Endothelial cell of umbilical vein (primary cell): ENCODE measurements around the gene CELSR1. TPM values are rescaled to one million over a fixed set of nuclear protein-coding genes. Genes with fewer than 3 reads are reported as not detected.

ENCODE experiments used
- BruUV-seq: library from RNA; stranded (reverse); fragments of 400-500 nt; replicated peaks from 2 replicates; lab custom pipeline; 2021; lab: Mats Ljungman, UMichigan
- CTCF ChIA-PET: fragments of 300-600, 350-600 bp; sonication (Branson Sonifier 250); formaldehyde crosslinking; loops from one replicate; lab custom pipeline; 2021; ENCODE audit warnings: antibody characterized with exemption, inconsistent platforms; lab: Charles Lee
- POLR2A ChIA-PET: fragments of 300-600, 350-600 bp; sonication (Branson Sonifier 250); formaldehyde crosslinking; loops from one replicate; lab custom pipeline; 2021; ENCODE audit warnings: antibody characterized with exemption, inconsistent platforms; lab: Charles Lee
- DNase-seq: peaks from one replicate; pipeline ENCODE4 v3.0.0-alpha.2; 2011; ENCODE audit warnings: low read depth, low spot score
- FAIRE-seq: peaks from 2 replicates; lab custom pipeline; 2011; peaks lifted over from hg19 to GRCh38; lab: Jason Lieb, UNC
- H2AFZ ChIP-seq: 2 replicates; pipeline ENCODE4 v1.6.0; 2012; ENCODE audit warnings: low read depth, low read length, control low read depth, inconsistent platforms
- H3K27ac ChIP-seq: 2 replicates; pipeline ENCODE4 v1.5.1; 2011; ENCODE audit warnings: low read depth, mild to moderate bottlenecking, control low read depth, low read length, moderate library complexity; ENCODE audit not compliant: insufficient read depth
- H3K27me3 ChIP-seq, 2 experiments: 2 replicates each; pipeline versions ENCODE4 v1.6.0 to v1.6.1; 2011; ENCODE audit warnings: low read length in 2 of 2, mixed read lengths in 1 of 2; ENCODE audit not compliant: control insufficient read depth in 2 of 2, insufficient read depth in 2 of 2
- H3K36me3 ChIP-seq, 2 experiments: 2 replicates in 1 of 2; 3 replicates in 1 of 2; pipeline ENCODE4 v1.5.1; 2011; ENCODE audit warnings: low read length in 2 of 2, mild to moderate bottlenecking in 1 of 2, moderate library complexity in 1 of 2; ENCODE audit not compliant: control insufficient read depth in 2 of 2, insufficient read depth in 2 of 2; ENCODE audit errors: extremely low read depth in 1 of 2
- H3K4me1 ChIP-seq: 3 replicates; pipeline ENCODE4 v1.5.1; 2011; ENCODE audit warnings: mild to moderate bottlenecking, low read length; ENCODE audit not compliant: control insufficient read depth, insufficient read depth; ENCODE audit errors: extremely low read depth
- H3K4me2 ChIP-seq: 2 replicates; pipeline ENCODE4 v1.6.1; 2011; ENCODE audit warnings: low read length, control low read depth, mixed read lengths; ENCODE audit not compliant: insufficient read depth
- H3K4me3 ChIP-seq, 3 experiments: fragments of 200-600 bp in 1 of 3; sonication (generic), shearing (Covaris generic) in 1 of 3; replicated peaks in 1 of 3; 2 replicates each; pipeline ENCODE4 v1.5.1; 2011 to 2016; ENCODE audit warnings: control low read depth in 3 of 3, low read length in 3 of 3, mild to moderate bottlenecking in 2 of 3, inconsistent platforms in 1 of 3, low read depth in 1 of 3, moderate library complexity in 1 of 3; ENCODE audit not compliant: insufficient read depth in 1 of 3
- H3K79me2 ChIP-seq: 2 replicates; pipeline ENCODE4 v1.6.0; 2012; ENCODE audit warnings: low read length, inconsistent platforms; ENCODE audit not compliant: control insufficient read depth, insufficient read depth
- H3K9ac ChIP-seq: replicated peaks from 2 replicates; pipeline ENCODE3; 2011; ENCODE audit warnings: low read length, control low read depth; ENCODE audit not compliant: insufficient read depth; ENCODE audit errors: extremely low read depth
- H3K9me1 ChIP-seq: replicated peaks from 3 replicates; pipeline ENCODE4 v1.6.0; 2011; ENCODE audit warnings: mild to moderate bottlenecking, low read length; ENCODE audit not compliant: control insufficient read depth, insufficient read depth; ENCODE audit errors: extremely low read depth
- H3K9me3 ChIP-seq: replicated peaks from 2 replicates; pipeline ENCODE4 v1.5.1; 2012; ENCODE audit warnings: low read length, inconsistent platforms; ENCODE audit not compliant: control insufficient read depth, insufficient read depth
- H4K20me1 ChIP-seq: replicated peaks from 2 replicates; pipeline ENCODE3; 2011; ENCODE audit warnings: mild to moderate bottlenecking, low read length; ENCODE audit not compliant: control insufficient read depth, insufficient read depth; ENCODE audit errors: extremely low read depth
- EZH2 ChIP-seq: IDR thresholded peaks from 2 replicates; pipeline ENCODE4 v1.6.1; 2012; ENCODE audit warnings: borderline replicate concordance, low read depth, mild to moderate bottlenecking, moderate library complexity, low read length, inconsistent platforms; ENCODE audit not compliant: severe bottlenecking
- FOS ChIP-seq: IDR thresholded peaks from 2 replicates; pipeline ENCODE4 v1.6.1; 2011; ENCODE audit warnings: mild to moderate bottlenecking, low read length, moderate library complexity, borderline replicate concordance; ENCODE audit not compliant: insufficient read depth
- GATA2 ChIP-seq: IDR thresholded peaks from 2 replicates; pipeline ENCODE4 v1.7.0; 2011; ENCODE audit warnings: low read depth, mild to moderate bottlenecking, moderate library complexity, mixed read lengths, low read length; ENCODE audit not compliant: insufficient read length, insufficient read depth
- JUN ChIP-seq: IDR thresholded peaks from 2 replicates; pipeline ENCODE4 v1.6.1; 2011; ENCODE audit warnings: borderline replicate concordance, low read depth; ENCODE audit not compliant: insufficient read length, insufficient read depth
- MYC ChIP-seq: IDR thresholded peaks from one replicate; pipeline ENCODE4 v1.6.1; 2011; ENCODE audit warnings: mild to moderate bottlenecking, low read depth, low read length
- POLR2A ChIP-seq: IDR thresholded peaks from 2 replicates; pipeline ENCODE4 v1.6.1; 2012; ENCODE audit warnings: low read depth, mild to moderate bottlenecking, control low read depth, low read length
- POLR2AphosphoS5 ChIP-seq: IDR thresholded peaks from 2 replicates; pipeline ENCODE4 v1.6.1; 2012; ENCODE audit warnings: low read depth, mild to moderate bottlenecking, control low read depth, low read length, moderate library complexity; ENCODE audit not compliant: insufficient read depth
- dilution Hi-C: fragments of 300-500 bp; cut with MboI; formaldehyde crosslinking; loops from one replicate; pipeline ENCODE4 v1.15.0; 2019; ENCODE audit warnings: low sequenced_read_pairs; ENCODE audit not compliant: extremely low pct_ligation_motif_present
- intact Hi-C: fragments of 100-400 bp; cut with micrococcal nuclease; formaldehyde crosslinking; loops from one replicate; pipeline ENCODE4 v1.10.0; 2022
- polyA plus RNA-seq, 4 experiments: library from polyadenylated mRNA; depleted of rRNA in 3 of 4; stranded (reverse) in 3 of 4; unstranded in 1 of 4; fragments of >200 nt; gene quantifications; 2 replicates each; pipeline versions ENCODE4 v1.2.1 to v1.2.3, GENCODE V29; 2011 to 2012; ENCODE audit warnings: missing spikeins in 1 of 4
- total RNA-seq: library from RNA; stranded (reverse); gene quantifications from 2 replicates; pipeline ENCODE4 v1.2.3, GENCODE V29; 2021
- TF ChIP-seq, protein P1 (sequence below): IDR thresholded peaks from 2 replicates; pipeline ENCODE4 v1.6.1; 2011; ENCODE audit not compliant: insufficient read depth, insufficient read length
- TF ChIP-seq, protein P2 (sequence below), 2 donors: IDR thresholded peaks; 1 replicate in 1 of 2; 2 replicates in 1 of 2; pipeline ENCODE4 v1.5.1; 2011; ENCODE audit warnings: low read length in 2 of 2, mild to moderate bottlenecking in 2 of 2, moderate library complexity in 2 of 2, control low read depth in 1 of 2, inconsistent platforms in 1 of 2, low read depth in 1 of 2; ENCODE audit not compliant: insufficient read depth in 1 of 2; ENCODE audit errors: extremely low read depth in 1 of 2

The CELSR1 gene
- total and polyA plus RNA-seq, 2 donors (not counting 3 experiments of a cell fraction or from before 2014, with no cell fraction given), result 3.7 to 5.4 TPM

GRCh38 chr22:46549971-46550641 is 12.7 kb upstream of the CELSR1 start:
- POLR2A ChIA-PET, result no interaction called here
- H3K36me3 ChIP-seq, result no peaks in the 10 kb centered on the region
- H4K20me1 ChIP-seq, result no peaks in the 10 kb centered on the region
- intact Hi-C loops (no loop called here), dilution Hi-C loops (no loop called here)
- TF ChIP-seq JUN (no peak), FOS (no peak), POLR2A (no peak), POLR2AphosphoS5 (no peak), GATA2 (no peak), EZH2 (no peak), MYC (no peak)
- TF ChIP-seq, protein P1, sequence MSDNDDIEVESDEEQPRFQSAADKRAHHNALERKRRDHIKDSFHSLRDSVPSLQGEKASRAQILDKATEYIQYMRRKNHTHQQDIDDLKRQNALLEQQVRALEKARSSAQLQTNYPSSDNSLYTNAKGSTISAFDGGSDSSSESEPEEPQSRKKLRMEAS, result no peak
- TF ChIP-seq, protein P2, sequence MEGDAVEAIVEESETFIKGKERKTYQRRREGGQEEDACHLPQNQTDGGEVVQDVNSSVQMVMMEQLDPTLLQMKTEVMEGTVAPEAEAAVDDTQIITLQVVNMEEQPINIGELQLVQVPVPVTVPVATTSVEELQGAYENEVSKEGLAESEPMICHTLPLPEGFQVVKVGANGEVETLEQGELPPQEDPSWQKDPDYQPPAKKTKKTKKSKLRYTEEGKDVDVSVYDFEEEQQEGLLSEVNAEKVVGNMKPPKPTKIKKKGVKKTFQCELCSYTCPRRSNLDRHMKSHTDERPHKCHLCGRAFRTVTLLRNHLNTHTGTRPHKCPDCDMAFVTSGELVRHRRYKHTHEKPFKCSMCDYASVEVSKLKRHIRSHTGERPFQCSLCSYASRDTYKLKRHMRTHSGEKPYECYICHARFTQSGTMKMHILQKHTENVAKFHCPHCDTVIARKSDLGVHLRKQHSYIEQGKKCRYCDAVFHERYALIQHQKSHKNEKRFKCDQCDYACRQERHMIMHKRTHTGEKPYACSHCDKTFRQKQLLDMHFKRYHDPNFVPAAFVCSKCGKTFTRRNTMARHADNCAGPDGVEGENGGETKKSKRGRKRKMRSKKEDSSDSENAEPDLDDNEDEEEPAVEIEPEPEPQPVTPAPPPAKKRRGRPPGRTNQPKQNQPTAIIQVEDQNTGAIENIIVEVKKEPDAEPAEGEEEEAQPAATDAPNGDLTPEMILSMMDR (IDR thresholded peaks at IDR 0.05; ENCODE audit: extremely low read depth in 1 of 2, insufficient read depth in 1 of 2, low read depth in 1 of 2, low read length in 2 of 2), result no peak
- no peak overlapping the region for H2AFZ ChIP-seq
- DNase-seq, result no peak
- H3K4me2 ChIP-seq, result no peak overlapping the region
- no peak for FAIRE-seq
- no peaks in the 10 kb centered on the region for H3K9me3 ChIP-seq
- H3K4me3 ChIP-seq, result no peak overlapping the region
- H3K9ac ChIP-seq, result no peak overlapping the region
- H3K27me3 ChIP-seq, result peaks cover 0 to 2% of the 10 kb centered on the region in 2 experiments
- no peaks in the 10 kb centered on the region for H3K9me1 ChIP-seq
- no TSS peak for BruUV-seq
- peaks cover 16% of the 10 kb centered on the region for H3K4me1 ChIP-seq
- CTCF ChIA-PET, result interaction anchor here (2.8 to 4.4 kb wide), 2 partner anchors 13 to 182 kb away, joined by 12 to 22 read pairs; no protein-coding TSS in a partner anchor
- H3K79me2 ChIP-seq, result no peaks in the 10 kb centered on the region
- H3K27ac ChIP-seq, result no peak overlapping the region
